ENCODE data around the gene SUGP1.

The SUGP1 gene

GRCh38 chr19:19226663-19227062 is 93.6 kb downstream of the SUGP1 start:
- DNase-seq, result no peak

- DNase-seq, result no peak
Measured at GRCh38 chr19:19226204-19226603, 94.1 kb downstream of the SUGP1 start.
